ENCODE measurements around the gene DOK7. TPM values are rescaled to one million over a fixed set of nuclear protein-coding genes. Genes with fewer than 3 reads are reported as not detected.

Gene DOK7
- polyA plus RNA-seq, 3 donors: not detected

GRCh38 chr4:3481113-3481531, 18.0 kb downstream of the DOK7 start:
- H3K4me1 Mint-ChIP-seq: peaks cover 3% of the 10 kb centered on the region
- Histone ChIP-seq H3K9me3 (replicated peaks in 1 of 2; ENCODE audit: control insufficient read depth in 1 of 2, insufficient read depth in 1 of 2, low read length in 2 of 2) (no peaks in the 10 kb centered on the region), H3K79me2 (ENCODE audit: insufficient read depth, low read length) (no peaks in the 10 kb centered on the region), H3K36me3 (replicated peaks in 1 of 2; ENCODE audit: control insufficient read depth in 1 of 2, insufficient read depth in 2 of 2, low read length in 2 of 2) (no peaks in the 10 kb centered on the region), H4K20me1 (ENCODE audit: insufficient read depth, low read length) (no peaks in the 10 kb centered on the region), H3K4me1 (ENCODE audit: control insufficient read depth in 1 of 2, insufficient read depth in 2 of 2, low read length in 2 of 2) (peaks cover 6 to 10% of the 10 kb centered on the region in 2 donors), H3K27ac (ENCODE audit: low read depth in 1 of 2, low read length in 2 of 2) (no peak overlapping the region), H2AFZ (ENCODE audit: insufficient read depth, low read depth, low read length, poor library complexity, severe bottlenecking) (no peak overlapping the region), H3K9ac (ENCODE audit: insufficient read depth, low read length, poor library complexity, severe bottlenecking) (no peak overlapping the region), H3K4me2 (replicated peaks; ENCODE audit: extremely low read depth, low read length, poor library complexity, severe bottlenecking) (no peak overlapping the region), H3K4me3 (replicated peaks in 1 of 3; ENCODE audit: low read depth in 2 of 3, low read length in 3 of 3) (no peak overlapping the region), H3K27me3 (ENCODE audit: control insufficient read depth in 2 of 2, insufficient read depth in 2 of 2, low read length in 2 of 2) (peaks cover 0 to 44% of the 10 kb centered on the region in 2 donors)
- TF ChIP-seq CTCF (IDR thresholded peaks at IDR 0.05): no peak
- intact Hi-C loops (cut with micrococcal nuclease): no loop called here
- H3K4me3 Mint-ChIP-seq: peak overlapping the region in 1 of 2 donors; percentile 47
- H3K9me3 Mint-ChIP-seq: peaks cover 0 to 2% (median 0%) of the 10 kb centered on the region in 7 donors
- peaks cover 38 to 59% (median 45%) of the 10 kb centered on the region in 3 donors for H3K27me3 Mint-ChIP-seq (ENCODE audit: low read depth in 3 of 3)
- 45% methylated on average over 3 of the region's 5 CpGs for WGBS (ENCODE audit: insufficient coverage)
- DNase-seq: no peak
- no peaks in the 10 kb centered on the region for H3K36me3 Mint-ChIP-seq
- no peak overlapping the region for H3K27ac Mint-ChIP-seq

GRCh38 chr4:3481783-3482393, 18.8 kb downstream of the DOK7 start:
- peaks cover 0 to 2% (median 0%) of the 10 kb centered on the region in 7 donors for H3K9me3 Mint-ChIP-seq
- no peak overlapping the region for H3K9ac ChIP-seq (ENCODE audit: insufficient read depth, low read length, poor library complexity, severe bottlenecking)
- H3K4me3 ChIP-seq (replicated peaks in 1 of 3; ENCODE audit: low read depth in 2 of 3, low read length in 3 of 3): no peak overlapping the region
- no peak overlapping the region for H3K27ac ChIP-seq (ENCODE audit: low read depth in 1 of 2, low read length in 2 of 2)
- intact Hi-C loops (cut with micrococcal nuclease): no loop called here
- no peaks in the 10 kb centered on the region for H3K79me2 ChIP-seq (ENCODE audit: insufficient read depth, low read length)
- DNase-seq: no peak
- H3K4me1 ChIP-seq (ENCODE audit: control insufficient read depth in 1 of 2, insufficient read depth in 2 of 2, low read length in 2 of 2): peaks cover 6 to 10% of the 10 kb centered on the region in 2 donors
- no peaks in the 10 kb centered on the region for H4K20me1 ChIP-seq (ENCODE audit: insufficient read depth, low read length)
- H3K4me1 Mint-ChIP-seq: peaks cover 3% of the 10 kb centered on the region
- H3K27ac Mint-ChIP-seq: no peak overlapping the region
- H3K27me3 ChIP-seq (ENCODE audit: control insufficient read depth in 2 of 2, insufficient read depth in 2 of 2, low read length in 2 of 2): peaks cover 0 to 46% of the 10 kb centered on the region in 2 donors
- H3K4me2 ChIP-seq (replicated peaks; ENCODE audit: extremely low read depth, low read length, poor library complexity, severe bottlenecking): no peak overlapping the region
- H2AFZ ChIP-seq (ENCODE audit: insufficient read depth, low read depth, low read length, poor library complexity, severe bottlenecking): no peak overlapping the region
- H3K4me3 Mint-ChIP-seq: peak overlapping the region in 1 of 2 donors; percentile 33
- no peaks in the 10 kb centered on the region for H3K36me3 Mint-ChIP-seq
- WGBS (ENCODE audit: insufficient coverage): 63% methylated on average over 18 of the region's 19 CpGs
- no peaks in the 10 kb centered on the region for H3K9me3 ChIP-seq (replicated peaks in 1 of 2; ENCODE audit: control insufficient read depth in 1 of 2, insufficient read depth in 1 of 2, low read length in 2 of 2)
- no peak for TF ChIP-seq CTCF (IDR thresholded peaks at IDR 0.05)
- H3K36me3 ChIP-seq (replicated peaks in 1 of 2; ENCODE audit: control insufficient read depth in 1 of 2, insufficient read depth in 2 of 2, low read length in 2 of 2): no peaks in the 10 kb centered on the region
- H3K27me3 Mint-ChIP-seq (ENCODE audit: low read depth in 3 of 3): peaks cover 40 to 64% (median 45%) of the 10 kb centered on the region in 3 donors

All from CD14-positive monocyte (primary cell).